ENCODE data around the gene GMEB2. TPM values are rescaled to one million over a fixed set of nuclear protein-coding genes. Genes with fewer than 3 reads are reported as not detected.
A peak's percentile ranks its signal among the peaks of the same experiment; 100 is the strongest.

GMEB2 gene
- total and polyA plus RNA-seq, 10 of the 15 experiments (the other 5 are each of a cell fraction or from before 2014, with no cell fraction given) = 0.08 to 15.1 (median 6.9) TPM

DNA sequence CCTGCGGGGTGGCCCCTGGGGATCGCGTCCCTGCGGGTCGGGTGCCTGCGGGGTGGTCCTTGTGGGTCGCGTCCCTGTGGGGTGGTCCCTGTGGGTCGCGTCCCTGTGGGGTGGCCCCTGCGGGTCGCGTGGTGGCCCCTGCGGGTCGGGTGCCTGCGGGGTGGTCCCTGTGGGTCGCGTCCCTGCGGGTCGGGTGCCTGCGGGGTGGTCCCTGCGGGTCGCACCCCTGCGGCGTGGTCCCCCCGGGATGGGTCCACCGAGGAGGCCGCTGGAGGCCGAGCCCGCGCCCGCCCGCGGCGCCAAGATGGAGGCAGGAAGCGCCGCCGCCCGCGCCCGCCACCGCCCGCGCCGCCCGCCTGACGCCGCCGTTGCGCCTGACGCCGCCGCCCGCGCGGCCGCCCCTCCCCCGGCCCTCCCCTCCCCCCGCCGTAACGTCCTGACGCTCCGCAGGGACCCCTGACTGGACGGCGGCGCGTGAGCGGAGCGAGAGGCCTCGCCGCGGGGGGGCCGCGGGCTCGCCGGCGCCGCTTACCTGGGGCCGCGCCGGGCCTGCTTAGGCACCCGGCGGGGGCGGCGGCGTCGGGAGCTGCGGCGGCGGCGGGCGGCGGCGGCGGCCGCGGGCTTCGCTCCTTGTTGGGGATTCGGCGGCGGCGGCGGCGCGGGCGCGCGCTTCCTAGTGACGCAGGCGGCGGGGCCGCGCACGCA lies at the start of gene GMEB2 (continued):
- no peak for TF ChIP-seq STAT1 (conservative IDR thresholded peaks at IDR 0.05)
- no peak for TF ChIP-seq CREB1 (IDR thresholded peaks at IDR 0.05; ENCODE audit: low read depth)
- TF ChIP-seq SREBF2 (IDR thresholded peaks at IDR 0.05; ENCODE audit: low read length) = no peak
- TF ChIP-seq RUNX3 (IDR thresholded peaks at IDR 0.05; ENCODE audit: low read length) = no peak
- no peak for TF ChIP-seq MTA2 (IDR thresholded peaks at IDR 0.05; ENCODE audit: low read depth)
- peak; percentile 90 for TF ChIP-seq BACH1 (IDR thresholded peaks at IDR 0.05; ENCODE audit: borderline replicate concordance)
- TF ChIP-seq SKIL (IDR thresholded peaks at IDR 0.05; ENCODE audit: low read depth, poor library complexity, severe bottlenecking) = no peak
- no peak for TF ChIP-seq ZZZ3 (IDR thresholded peaks at IDR 0.05; ENCODE audit: control insufficient read depth, insufficient read length, low read depth)
- TF ChIP-seq CEBPB (IDR thresholded peaks at IDR 0.05; ENCODE audit: borderline replicate concordance in 1 of 2, low read depth in 2 of 2, low read length in 2 of 2) = no peak
- TF ChIP-seq, protein P1, sequence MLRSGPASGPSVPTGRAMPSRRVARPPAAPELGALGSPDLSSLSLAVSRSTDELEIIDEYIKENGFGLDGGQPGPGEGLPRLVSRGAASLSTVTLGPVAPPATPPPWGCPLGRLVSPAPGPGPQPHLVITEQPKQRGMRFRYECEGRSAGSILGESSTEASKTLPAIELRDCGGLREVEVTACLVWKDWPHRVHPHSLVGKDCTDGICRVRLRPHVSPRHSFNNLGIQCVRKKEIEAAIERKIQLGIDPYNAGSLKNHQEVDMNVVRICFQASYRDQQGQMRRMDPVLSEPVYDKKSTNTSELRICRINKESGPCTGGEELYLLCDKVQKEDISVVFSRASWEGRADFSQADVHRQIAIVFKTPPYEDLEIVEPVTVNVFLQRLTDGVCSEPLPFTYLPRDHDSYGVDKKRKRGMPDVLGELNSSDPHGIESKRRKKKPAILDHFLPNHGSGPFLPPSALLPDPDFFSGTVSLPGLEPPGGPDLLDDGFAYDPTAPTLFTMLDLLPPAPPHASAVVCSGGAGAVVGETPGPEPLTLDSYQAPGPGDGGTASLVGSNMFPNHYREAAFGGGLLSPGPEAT (IDR thresholded peaks at IDR 0.05; ENCODE audit: low read depth) = no peak
- no peak for TF ChIP-seq MEF2A (IDR thresholded peaks at IDR 0.05; ENCODE audit: insufficient read depth, low read depth, low read length)
- TF ChIP-seq IKZF1 (conservative IDR thresholded peaks at IDR 0.05) = peak; percentile 60; the same call in 1 of the 2 replicates
- TF ChIP-seq ZNF592 (IDR thresholded peaks at IDR 0.05) = no peak
- no peak for TF ChIP-seq ESRRA (IDR thresholded peaks at IDR 0.05; ENCODE audit: low read length)
- TF ChIP-seq CHD2 (IDR thresholded peaks at IDR 0.05; ENCODE audit: borderline replicate concordance, low read depth, low read length) = no peak; the same call in 1 of the 2 replicates
- TF ChIP-seq YY1 (IDR thresholded peaks at IDR 0.05; ENCODE audit: low read depth, low read length) = peak; percentile 92
- no peak for TF ChIP-seq MEF2B (IDR thresholded peaks at IDR 0.05; ENCODE audit: partially characterized antibody, poor library complexity, severe bottlenecking)
- TF ChIP-seq CREM (IDR thresholded peaks at IDR 0.05; ENCODE audit: low read depth) = no peak
- TF ChIP-seq, protein P2, sequence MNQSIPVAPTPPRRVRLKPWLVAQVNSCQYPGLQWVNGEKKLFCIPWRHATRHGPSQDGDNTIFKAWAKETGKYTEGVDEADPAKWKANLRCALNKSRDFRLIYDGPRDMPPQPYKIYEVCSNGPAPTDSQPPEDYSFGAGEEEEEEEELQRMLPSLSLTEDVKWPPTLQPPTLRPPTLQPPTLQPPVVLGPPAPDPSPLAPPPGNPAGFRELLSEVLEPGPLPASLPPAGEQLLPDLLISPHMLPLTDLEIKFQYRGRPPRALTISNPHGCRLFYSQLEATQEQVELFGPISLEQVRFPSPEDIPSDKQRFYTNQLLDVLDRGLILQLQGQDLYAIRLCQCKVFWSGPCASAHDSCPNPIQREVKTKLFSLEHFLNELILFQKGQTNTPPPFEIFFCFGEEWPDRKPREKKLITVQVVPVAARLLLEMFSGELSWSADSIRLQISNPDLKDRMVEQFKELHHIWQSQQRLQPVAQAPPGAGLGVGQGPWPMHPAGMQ (IDR thresholded peaks at IDR 0.05; ENCODE audit: borderline replicate concordance) = no peak
- TF ChIP-seq BRCA1 (IDR thresholded peaks at IDR 0.05; ENCODE audit: low read depth, low read length) = no peak
- no peak for TF ChIP-seq CBFB (IDR thresholded peaks at IDR 0.05; ENCODE audit: low read depth)
- no peak for TF ChIP-seq NR2C2 (IDR thresholded peaks at IDR 0.05; ENCODE audit: borderline replicate concordance, control insufficient read depth, insufficient read length, low read depth)
